Vagina (tissue), 2 donors: ENCODE results near the gene SCNN1B.

Experiments used
- CTCF ChIP-seq, 3 experiments: fragments of 450-650 bp in 2 of 3; fragments of 200-600 bp in 1 of 3; sonication (generic) in 1 of 3; IDR thresholded peaks; one replicate each; pipeline ENCODE4 v1.5.1; 2017 to 2019; ENCODE audit warnings: antibody characterized with exemption in 3 of 3, mild to moderate bottlenecking in 2 of 3, moderate library complexity in 2 of 3
- POLR2AphosphoS5 ChIP-seq, 2 donors: sonication (generic); formaldehyde crosslinking; IDR thresholded peaks; one replicate each; pipeline ENCODE4 v1.9.0; 2017; ENCODE audit warnings: antibody characterized with exemption in 2 of 2, mild to moderate bottlenecking in 2 of 2, low read depth in 1 of 2; ENCODE audit not compliant: insufficient read depth in 1 of 2

DNA sequence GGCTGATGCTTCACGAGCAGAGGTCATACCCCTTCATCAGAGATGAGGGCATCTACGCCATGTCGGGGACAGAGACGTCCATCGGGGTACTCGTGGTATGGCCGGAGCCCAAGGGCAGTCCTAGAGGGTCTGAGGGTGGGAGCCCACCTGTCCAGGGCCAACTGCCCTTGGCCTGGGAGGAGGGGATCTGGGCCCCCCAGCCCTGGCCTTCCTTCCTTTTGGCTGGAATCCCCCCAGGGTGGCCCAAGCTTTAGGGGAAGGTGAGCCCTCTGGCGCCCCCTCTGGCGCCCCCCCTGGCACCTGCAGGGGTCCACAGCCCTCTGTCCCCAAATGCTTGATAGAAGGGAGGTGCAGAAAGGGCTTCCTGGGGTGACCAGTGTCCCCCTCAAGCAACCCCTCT, 69.3 kb downstream of the SCNN1B start:
- TF ChIP-seq CTCF (IDR thresholded peaks at IDR 0.05) (no peak), POLR2AphosphoS5 (IDR thresholded peaks at IDR 0.05; ENCODE audit: insufficient read depth in 1 of 2, low read depth in 1 of 2) (no peak)
